Upper lobe of left lung (tissue), 4 donors: ENCODE results near the gene MANSC1.

Experiments used
- POLR2A ChIP-seq, 4 donors: fragments of 450-650 bp; IDR thresholded peaks; one replicate each; pipeline ENCODE4 v1.5.1; 2016 to 2017; ENCODE audit warnings: antibody characterized with exemption in 4 of 4, mild to moderate bottlenecking in 2 of 4
- POLR2AphosphoS5 ChIP-seq, 2 donors: sonication (generic); formaldehyde crosslinking; IDR thresholded peaks; one replicate each; pipeline ENCODE4 v1.5.1; 2017; ENCODE audit warnings: antibody characterized with exemption in 2 of 2
- TF ChIP-seq, protein P1 (sequence below), 6 experiments: fragments of 450-650 bp in 4 of 6; fragments of 200-600 bp in 2 of 6; sonication (generic) in 2 of 6; IDR thresholded peaks; one replicate each; pipeline ENCODE4 v1.5.1; 2016 to 2019; ENCODE audit warnings: antibody characterized with exemption in 6 of 6

DNA sequence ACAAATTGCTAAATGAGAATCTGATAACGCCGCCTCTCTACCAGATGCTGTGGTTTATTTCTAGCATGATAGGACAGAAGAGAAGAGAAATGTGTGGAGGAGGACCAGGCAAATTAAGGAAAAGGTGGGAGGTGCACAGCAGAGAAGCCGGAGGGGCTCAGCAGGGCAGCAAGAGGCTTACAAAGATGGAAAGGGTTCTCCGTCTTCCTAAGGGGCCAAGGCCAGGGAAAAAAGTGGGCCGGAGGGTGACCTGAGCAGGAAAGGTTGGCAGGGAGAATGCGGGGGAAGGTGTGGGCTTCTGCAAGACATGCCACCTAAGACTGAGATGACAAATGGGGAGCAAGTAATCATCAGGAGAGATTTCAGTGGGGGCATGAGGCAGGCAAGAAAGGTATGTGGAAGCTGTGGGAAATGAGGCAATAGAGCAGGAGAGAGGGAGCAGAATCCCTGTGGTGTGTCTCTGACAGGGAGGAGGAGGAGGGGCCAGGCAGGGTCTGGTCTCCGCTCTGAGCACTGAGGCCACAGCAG, 18.7 kb downstream of the MANSC1 start:
- TF ChIP-seq, protein P1, sequence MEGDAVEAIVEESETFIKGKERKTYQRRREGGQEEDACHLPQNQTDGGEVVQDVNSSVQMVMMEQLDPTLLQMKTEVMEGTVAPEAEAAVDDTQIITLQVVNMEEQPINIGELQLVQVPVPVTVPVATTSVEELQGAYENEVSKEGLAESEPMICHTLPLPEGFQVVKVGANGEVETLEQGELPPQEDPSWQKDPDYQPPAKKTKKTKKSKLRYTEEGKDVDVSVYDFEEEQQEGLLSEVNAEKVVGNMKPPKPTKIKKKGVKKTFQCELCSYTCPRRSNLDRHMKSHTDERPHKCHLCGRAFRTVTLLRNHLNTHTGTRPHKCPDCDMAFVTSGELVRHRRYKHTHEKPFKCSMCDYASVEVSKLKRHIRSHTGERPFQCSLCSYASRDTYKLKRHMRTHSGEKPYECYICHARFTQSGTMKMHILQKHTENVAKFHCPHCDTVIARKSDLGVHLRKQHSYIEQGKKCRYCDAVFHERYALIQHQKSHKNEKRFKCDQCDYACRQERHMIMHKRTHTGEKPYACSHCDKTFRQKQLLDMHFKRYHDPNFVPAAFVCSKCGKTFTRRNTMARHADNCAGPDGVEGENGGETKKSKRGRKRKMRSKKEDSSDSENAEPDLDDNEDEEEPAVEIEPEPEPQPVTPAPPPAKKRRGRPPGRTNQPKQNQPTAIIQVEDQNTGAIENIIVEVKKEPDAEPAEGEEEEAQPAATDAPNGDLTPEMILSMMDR (IDR thresholded peaks at IDR 0.05) = no peak
- no peak for TF ChIP-seq POLR2AphosphoS5 (IDR thresholded peaks at IDR 0.05)
- no peak for TF ChIP-seq POLR2A (IDR thresholded peaks at IDR 0.05)
